Measurements from ENCODE around the gene EML5.

- no peak for TF ChIP-seq EZH2 (IDR thresholded peaks at IDR 0.05)
- TF ChIP-seq POLR2AphosphoS5 (IDR thresholded peaks at IDR 0.05; ENCODE audit: borderline replicate concordance, low read depth, low read length), result no peak
- TF ChIP-seq FOXP2 (optimal IDR thresholded peaks at IDR 0.05; ENCODE audit: control extremely low read depth, extremely low read length, insufficient read depth), result no peak
These were observed 65.7 kb downstream of the EML5 start for GRCh38 chr14:88727057-88727456.
